Effector memory CD8-positive, alpha-beta T cell (primary cell): ENCODE data around the gene CYP39A1.

Source experiments
- ATAC-seq: fragments of 150-1000 bp; cut with Tn5 transposase; replicated peaks from 2 replicates; pipeline ENCODE4 v1.10.0; 2021; ENCODE audit warnings: mild to moderate bottlenecking, moderate library complexity
- DNase-seq, 3 experiments: peaks; one replicate each; pipeline ENCODE4 v3.0.0; 2021
- H3K27ac Mint-ChIP-seq, 2 donors: one replicate each; pipeline ENCODE4 v1.8.0; 2022; ENCODE audit warnings: mild to moderate bottlenecking in 2 of 2, mixed read lengths in 2 of 2, moderate library complexity in 2 of 2
- H3K27me3 Mint-ChIP-seq, 2 donors: one replicate each; pipeline ENCODE4 v1.8.0; 2022; ENCODE audit warnings: mixed read lengths in 2 of 2
- H3K36me3 Mint-ChIP-seq: one replicate; pipeline ENCODE4 v1.8.0; 2022; ENCODE audit warnings: mild to moderate bottlenecking, moderate library complexity, mixed read lengths; ENCODE audit not compliant: insufficient read depth
- H3K4me1 Mint-ChIP-seq, 2 donors: one replicate each; pipeline ENCODE4 v1.8.0; 2022; ENCODE audit warnings: low read depth in 2 of 2, mixed read lengths in 2 of 2
- H3K4me3 Mint-ChIP-seq, 2 donors: one replicate each; pipeline ENCODE4 v1.8.0; 2022; ENCODE audit warnings: mild to moderate bottlenecking in 2 of 2, mixed read lengths in 2 of 2, moderate library complexity in 2 of 2
- H3K9me3 Mint-ChIP-seq, 2 donors: one replicate each; pipeline ENCODE4 v1.8.0; 2022; ENCODE audit warnings: mixed read lengths in 2 of 2

Gene CYP39A1

GRCh38 chr6:46556053-46556452, 96.6 kb downstream of the CYP39A1 start:
- Mint-ChIP-seq H3K27me3 (peaks cover 42 to 47% of the 10 kb centered on the region in 2 donors), H3K4me1 (no peaks in the 10 kb centered on the region), H3K27ac (no peak overlapping the region), H3K36me3 (no peaks in the 10 kb centered on the region), H3K4me3 (no peak overlapping the region), H3K9me3 (no peaks in the 10 kb centered on the region)
- ATAC-seq = no peak
- DNase-seq = no peak

DNA sequence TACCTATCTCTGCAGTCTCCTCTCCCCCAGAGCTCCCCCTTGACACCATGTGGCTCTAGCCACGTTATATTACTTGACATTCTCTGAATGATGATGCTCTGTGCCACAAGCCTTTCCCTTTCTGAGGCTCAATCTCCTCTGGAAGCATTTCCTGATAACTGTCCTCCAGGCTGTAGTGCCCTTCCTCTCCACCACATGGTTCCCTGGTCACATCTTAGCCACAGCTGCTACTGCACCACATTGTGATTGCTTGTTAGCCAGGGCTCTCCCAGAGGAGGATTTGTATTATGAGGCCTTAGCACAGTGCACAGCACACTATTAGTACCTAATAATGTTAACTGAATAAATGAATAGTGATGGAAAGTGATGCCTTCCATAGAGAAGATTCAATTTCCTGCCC, 97.5 kb downstream of the CYP39A1 start:
- Mint-ChIP-seq H3K4me3 (no peak overlapping the region), H3K27ac (no peak overlapping the region), H3K4me1 (no peaks in the 10 kb centered on the region), H3K9me3 (no peaks in the 10 kb centered on the region), H3K27me3 (peaks cover 42 to 45% of the 10 kb centered on the region in 2 donors), H3K36me3 (no peaks in the 10 kb centered on the region)
- ATAC-seq (no peak), DNase-seq (no peak)

- no peak for DNase-seq
- no peaks in the 10 kb centered on the region for H3K4me1 Mint-ChIP-seq
- H3K27ac Mint-ChIP-seq = no peak overlapping the region
Observed at GRCh38 chr6:46549155-46549554, 103.5 kb downstream of the CYP39A1 start.

DNA sequence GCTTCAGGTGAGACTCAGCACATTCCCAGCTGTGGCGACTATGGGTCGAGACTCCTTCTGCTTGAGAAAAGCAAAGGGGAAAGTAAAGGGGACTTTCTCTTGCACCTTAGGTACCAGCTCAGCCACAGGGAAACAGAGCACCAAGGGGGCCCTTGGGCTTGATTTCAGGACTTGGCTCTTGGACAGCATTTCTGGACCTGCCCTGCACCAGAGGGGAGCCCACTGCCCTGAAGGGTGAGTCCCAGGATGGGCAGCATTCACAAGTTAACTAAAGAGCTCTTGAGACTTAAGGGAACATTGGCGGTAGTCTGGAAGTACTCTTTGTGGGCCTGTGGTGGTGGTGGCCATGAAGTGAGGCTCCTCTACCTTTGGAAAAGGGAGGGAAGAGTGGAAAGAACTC, 111.1 kb downstream of the CYP39A1 start:
- no peak overlapping the region for H3K4me3 Mint-ChIP-seq
- H3K27ac Mint-ChIP-seq = no peak overlapping the region
- H3K36me3 Mint-ChIP-seq = no peaks in the 10 kb centered on the region
- no peak for ATAC-seq
- H3K27me3 Mint-ChIP-seq = peaks cover 56 to 65% of the 10 kb centered on the region in 2 donors
- H3K4me1 Mint-ChIP-seq = no peaks in the 10 kb centered on the region
- peaks cover 0 to 3% of the 10 kb centered on the region in 2 donors for H3K9me3 Mint-ChIP-seq
- no peak for DNase-seq

More at GRCh38 chr6:46549155-46549554, 103.5 kb downstream of the CYP39A1 start:
- H3K36me3 Mint-ChIP-seq = no peaks in the 10 kb centered on the region
- peaks cover 21 to 29% of the 10 kb centered on the region in 2 donors for H3K27me3 Mint-ChIP-seq
- no peak overlapping the region for H3K4me3 Mint-ChIP-seq
- no peak for ATAC-seq
- H3K9me3 Mint-ChIP-seq = peaks cover 0 to 1% of the 10 kb centered on the region in 2 donors

- peaks cover 56 to 66% of the 10 kb centered on the region in 2 donors for H3K27me3 Mint-ChIP-seq
- no peaks in the 10 kb centered on the region for H3K36me3 Mint-ChIP-seq
- peaks cover 0 to 3% of the 10 kb centered on the region in 2 donors for H3K9me3 Mint-ChIP-seq
- H3K27ac Mint-ChIP-seq = no peak overlapping the region
- no peak for ATAC-seq
- no peaks in the 10 kb centered on the region for H3K4me1 Mint-ChIP-seq
- no peak overlapping the region for H3K4me3 Mint-ChIP-seq
- no peak for DNase-seq
Observed at GRCh38 chr6:46539866-46540265, 112.8 kb downstream of the CYP39A1 start.

DNA sequence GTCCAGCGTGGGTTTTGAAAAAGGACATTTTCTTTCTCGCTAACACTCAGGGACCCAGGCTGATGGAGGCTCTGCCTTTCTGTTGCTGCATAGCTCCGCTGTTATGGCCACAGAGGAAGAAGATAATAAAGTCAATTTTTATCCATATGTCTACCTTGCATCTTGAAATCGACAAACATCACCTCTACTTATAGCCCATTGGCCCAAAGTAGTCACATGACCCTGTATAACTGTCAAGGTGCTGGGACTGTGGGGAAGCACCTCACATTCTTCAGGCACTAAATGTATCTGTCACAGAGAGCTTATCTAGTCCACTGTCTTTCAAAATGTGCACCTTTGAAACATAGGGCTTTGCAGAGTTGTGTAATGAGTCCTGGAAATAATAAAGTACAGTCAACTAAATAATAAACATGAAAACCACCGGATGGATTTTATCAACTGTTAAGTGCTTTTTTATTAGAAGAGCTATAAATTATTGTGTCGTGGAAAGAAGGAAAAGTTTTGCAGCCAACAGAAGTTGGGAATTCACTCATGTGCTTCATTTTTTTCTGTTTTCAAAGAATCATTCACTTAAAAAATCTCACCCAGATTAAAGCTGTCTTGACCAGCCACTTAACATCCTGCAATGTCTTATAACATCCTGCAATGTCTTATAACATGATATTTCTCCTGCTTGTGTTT, 113.7 kb downstream of the CYP39A1 start:
- H3K27me3 Mint-ChIP-seq = peaks cover 56 to 60% of the 10 kb centered on the region in 2 donors
- no peaks in the 10 kb centered on the region for H3K9me3 Mint-ChIP-seq
- H3K4me1 Mint-ChIP-seq = no peaks in the 10 kb centered on the region
- DNase-seq (no peak), ATAC-seq (no peak)
- no peak overlapping the region for H3K4me3 Mint-ChIP-seq
- no peaks in the 10 kb centered on the region for H3K36me3 Mint-ChIP-seq
- no peak overlapping the region for H3K27ac Mint-ChIP-seq

GRCh38 chr6:46530896-46531295, 121.7 kb downstream of the CYP39A1 start:
- H3K27ac Mint-ChIP-seq = no peak overlapping the region
- H3K4me3 Mint-ChIP-seq = no peak overlapping the region
- peaks cover 35 to 50% of the 10 kb centered on the region in 2 donors for H3K27me3 Mint-ChIP-seq
- H3K4me1 Mint-ChIP-seq = no peaks in the 10 kb centered on the region
- no peaks in the 10 kb centered on the region for H3K9me3 Mint-ChIP-seq
- no peak for DNase-seq
- no peaks in the 10 kb centered on the region for H3K36me3 Mint-ChIP-seq
- no peak for ATAC-seq

GRCh38 chr6:46528961-46529750, 123.5 kb downstream of the CYP39A1 start:
- ATAC-seq (no peak), DNase-seq (no peak)
- H3K4me3 Mint-ChIP-seq = no peak overlapping the region
- H3K4me1 Mint-ChIP-seq = no peaks in the 10 kb centered on the region
- H3K36me3 Mint-ChIP-seq = no peaks in the 10 kb centered on the region
- H3K9me3 Mint-ChIP-seq = no peaks in the 10 kb centered on the region
- peaks cover 36 to 49% of the 10 kb centered on the region in 2 donors for H3K27me3 Mint-ChIP-seq
- H3K27ac Mint-ChIP-seq = no peak overlapping the region

DNA sequence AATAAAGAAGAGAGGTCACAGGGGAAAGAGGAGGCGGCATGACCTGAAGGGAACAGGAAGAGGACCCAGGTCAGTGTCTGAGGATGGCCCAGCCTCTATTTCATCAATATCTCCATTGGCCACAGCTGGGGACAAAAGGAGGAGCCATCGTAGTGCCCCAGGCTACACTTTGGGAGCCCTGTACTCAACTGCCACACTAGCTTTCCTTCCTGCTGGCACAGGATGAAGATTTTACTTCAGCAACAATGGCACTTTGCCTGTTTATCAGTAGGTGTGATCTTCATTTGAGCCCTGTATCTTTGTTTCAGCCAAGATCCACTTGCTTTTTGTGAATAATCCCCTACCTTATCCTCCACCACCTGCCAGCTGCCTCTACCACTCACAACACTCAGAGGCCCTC, 126.0 kb downstream of the CYP39A1 start:
- Mint-ChIP-seq H3K9me3 (no peaks in the 10 kb centered on the region), H3K4me3 (no peak overlapping the region), H3K27ac (no peak overlapping the region), H3K27me3 (peaks cover 37 to 42% of the 10 kb centered on the region in 2 donors), H3K36me3 (no peaks in the 10 kb centered on the region), H3K4me1 (no peaks in the 10 kb centered on the region)
- ATAC-seq (no peak), DNase-seq (no peak)

DNA sequence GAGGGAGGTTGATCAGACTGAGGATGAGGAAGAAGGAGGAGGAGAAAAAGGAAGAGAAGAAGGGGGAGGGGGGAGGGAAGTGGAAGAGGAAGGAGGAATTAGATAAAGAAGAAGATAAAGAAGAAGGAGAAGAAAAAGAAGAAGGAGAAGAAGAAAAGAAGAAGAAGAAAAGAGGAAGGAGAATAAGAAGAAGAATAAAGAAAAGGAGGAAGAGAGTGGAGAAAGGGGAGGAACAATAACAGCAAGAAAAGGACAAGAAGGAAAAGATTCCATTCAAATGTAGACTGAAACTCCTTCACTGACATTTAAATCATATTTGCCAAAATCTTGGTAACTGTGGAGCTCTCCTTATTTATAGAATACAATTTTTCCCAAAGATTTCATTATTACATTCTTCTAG, 127.0 kb downstream of the CYP39A1 start:
- Mint-ChIP-seq H3K4me3 (no peak overlapping the region), H3K9me3 (no peaks in the 10 kb centered on the region), H3K27ac (no peak overlapping the region), H3K27me3 (peaks cover 35 to 39% of the 10 kb centered on the region in 2 donors), H3K36me3 (no peaks in the 10 kb centered on the region), H3K4me1 (no peaks in the 10 kb centered on the region)
- no peak for ATAC-seq
- no peak for DNase-seq

DNA sequence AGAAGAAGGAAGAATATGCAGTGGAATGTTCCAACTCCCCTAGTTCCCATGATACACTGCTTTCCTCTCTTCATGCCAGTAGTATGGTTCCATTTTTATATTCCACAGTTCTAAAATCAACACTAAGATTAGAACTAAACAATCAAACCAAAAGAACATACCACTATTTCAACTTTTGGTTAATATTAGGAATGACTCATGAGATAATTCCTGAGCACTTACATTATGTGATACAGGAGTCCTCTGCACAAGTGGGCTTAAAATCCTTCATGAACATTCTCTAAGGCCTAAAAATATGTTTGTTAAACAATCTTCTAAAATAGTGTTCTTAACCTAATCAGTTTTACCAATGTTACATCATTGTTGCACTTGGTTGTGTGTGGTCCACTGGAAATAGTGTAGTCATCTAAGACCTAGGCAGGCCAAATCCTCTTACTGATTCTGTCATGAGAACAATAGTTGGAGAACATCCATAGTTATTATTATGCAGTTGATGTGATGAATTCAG, 131.1 kb downstream of the CYP39A1 start:
- H3K36me3 Mint-ChIP-seq = no peaks in the 10 kb centered on the region
- no peaks in the 10 kb centered on the region for H3K9me3 Mint-ChIP-seq
- DNase-seq (no peak), ATAC-seq (no peak)
- H3K4me1 Mint-ChIP-seq = no peaks in the 10 kb centered on the region
- H3K4me3 Mint-ChIP-seq = no peak overlapping the region
- H3K27ac Mint-ChIP-seq = no peak overlapping the region
- peaks cover 12 to 30% of the 10 kb centered on the region in 2 donors for H3K27me3 Mint-ChIP-seq

GRCh38 chr6:46517202-46517601, 135.4 kb downstream of the CYP39A1 start:
- Mint-ChIP-seq H3K9me3 (no peaks in the 10 kb centered on the region), H3K27ac (no peak overlapping the region), H3K27me3 (peaks cover 0 to 10% of the 10 kb centered on the region in 2 donors)

GRCh38 chr6:46513533-46513932, 139.1 kb downstream of the CYP39A1 start:
- H3K4me1 Mint-ChIP-seq = no peaks in the 10 kb centered on the region
- DNase-seq = no peak
- H3K27me3 Mint-ChIP-seq = peaks cover 6 to 14% of the 10 kb centered on the region in 2 donors
- no peak overlapping the region for H3K4me3 Mint-ChIP-seq
- no peaks in the 10 kb centered on the region for H3K9me3 Mint-ChIP-seq
- no peak for ATAC-seq
- H3K36me3 Mint-ChIP-seq = no peaks in the 10 kb centered on the region
- no peak overlapping the region for H3K27ac Mint-ChIP-seq

More at GRCh38 chr6:46517202-46517601, 135.4 kb downstream of the CYP39A1 start:
- DNase-seq (no peak), ATAC-seq (no peak)
- H3K4me3 Mint-ChIP-seq = no peak overlapping the region
- H3K4me1 Mint-ChIP-seq = no peaks in the 10 kb centered on the region
- no peaks in the 10 kb centered on the region for H3K36me3 Mint-ChIP-seq

DNA sequence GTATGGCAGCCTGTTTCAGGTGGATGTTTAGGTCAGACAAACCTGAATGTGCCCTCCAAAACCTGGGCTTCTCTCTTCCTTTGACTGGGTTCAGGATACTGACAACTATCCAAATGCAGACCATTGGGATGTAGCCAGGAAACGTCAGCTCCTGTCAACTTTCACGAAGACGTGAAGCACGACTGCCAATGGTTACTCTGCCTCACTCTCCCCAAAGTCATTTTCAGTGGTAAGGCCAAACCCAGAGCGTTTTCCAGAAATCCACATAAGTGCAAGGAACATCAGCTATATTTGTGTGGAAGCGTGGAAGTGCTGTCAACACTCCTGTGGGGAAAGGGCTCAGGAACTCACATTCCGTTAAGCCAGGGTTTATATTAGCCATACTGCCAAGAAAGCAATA, 141.3 kb downstream of the CYP39A1 start:
- DNase-seq (no peak), ATAC-seq (no peak)
- H3K36me3 Mint-ChIP-seq = no peaks in the 10 kb centered on the region
- no peak overlapping the region for H3K4me3 Mint-ChIP-seq
- H3K27ac Mint-ChIP-seq = no peak overlapping the region
- H3K27me3 Mint-ChIP-seq = peaks cover 6 to 24% of the 10 kb centered on the region in 2 donors
- no peaks in the 10 kb centered on the region for H3K9me3 Mint-ChIP-seq
- H3K4me1 Mint-ChIP-seq = no peaks in the 10 kb centered on the region
